Esophagus (tissue), 2 donors: ENCODE data around the gene AUTS2. TPM values are rescaled to one million over a fixed set of nuclear protein-coding genes. Genes with fewer than 3 reads are reported as not detected.

Source experiments
- H3K27ac ChIP-seq, 2 donors: one replicate each; pipeline ENCODE4 v1.5.1; 2013; ENCODE audit warnings: low read depth in 2 of 2, mild to moderate bottlenecking in 2 of 2, inconsistent platforms in 1 of 2, low read length in 1 of 2, moderate library complexity in 1 of 2
- H3K27me3 ChIP-seq, 2 donors: one replicate each; pipeline ENCODE4 v1.6.1; 2013; ENCODE audit warnings: low read length in 2 of 2, control low read depth in 1 of 2, mild to moderate bottlenecking in 1 of 2; ENCODE audit not compliant: insufficient read depth in 2 of 2, control insufficient read depth in 1 of 2
- H3K36me3 ChIP-seq, 2 donors: one replicate each; pipeline ENCODE4 v1.6.1; 2013; ENCODE audit warnings: low read length in 1 of 2; ENCODE audit not compliant: control insufficient read depth in 2 of 2, insufficient read depth in 2 of 2
- H3K4me1 ChIP-seq, 2 donors: one replicate each; pipeline ENCODE4 v1.6.1; 2013; ENCODE audit warnings: low read length in 1 of 2; ENCODE audit not compliant: control insufficient read depth in 2 of 2, insufficient read depth in 2 of 2
- H3K4me3 ChIP-seq, 2 donors: one replicate each; pipeline ENCODE4 v1.5.1; 2013; ENCODE audit warnings: low read length in 2 of 2, mild to moderate bottlenecking in 2 of 2, low read depth in 1 of 2, moderate library complexity in 1 of 2
- H3K9me3 ChIP-seq, 2 donors: one replicate each; pipeline ENCODE4 v1.6.1; 2013; ENCODE audit warnings: mild to moderate bottlenecking in 2 of 2, low read depth in 1 of 2, low read length in 1 of 2, moderate library complexity in 1 of 2; ENCODE audit not compliant: control insufficient read depth in 2 of 2, insufficient read depth in 1 of 2
- WGBS, 2 donors: extraction: QIAGEN DNeasy Blood & Tissue Kit; methylation state at CpG; one replicate each; pipeline ENCODE4 v1.1.7; 2013; 5-methylcytosine and 5-hydroxymethylcytosine counted together
- polyA plus RNA-seq, 2 donors: library from polyadenylated mRNA; stranded (reverse); fragments of 200-250 nt; gene quantifications; one replicate each; pipeline ENCODE4 v1.2.3, GENCODE V29; 2013
- donor health status: healthy with polysubstance abuse.
- donor health status: Bipolar disorder and iron deficiency.

Gene AUTS2
- polyA plus RNA-seq, 2 donors, result 8.3 to 15.6 TPM

DNA sequence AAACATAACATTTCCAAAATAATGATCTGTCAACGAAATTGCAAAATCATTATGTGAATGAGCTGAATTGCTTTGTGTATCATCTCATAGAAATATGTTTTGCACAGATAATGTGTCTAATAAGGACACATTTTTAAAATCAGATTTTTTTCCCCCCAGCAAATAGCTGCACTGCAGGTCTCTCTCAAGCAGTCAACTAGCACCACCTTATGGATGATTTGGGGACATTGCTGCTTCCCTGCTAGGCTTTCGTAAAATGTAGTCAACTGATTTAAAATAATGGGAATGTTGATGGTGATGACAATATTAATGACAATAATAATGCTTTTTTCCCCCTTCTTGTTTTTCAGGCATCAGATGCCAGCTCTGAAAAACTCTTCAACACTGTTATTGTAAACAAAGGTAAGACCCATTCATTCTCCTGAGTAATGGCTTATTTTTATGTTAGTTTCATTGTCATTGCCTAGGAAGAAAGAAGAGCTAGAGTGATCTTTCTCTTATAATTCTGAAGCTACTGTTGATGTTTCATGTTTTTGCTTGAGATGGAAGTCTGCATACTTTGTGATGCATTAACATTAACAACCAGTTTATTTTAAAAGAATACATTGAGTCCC is 1100.1 kb downstream of the AUTS2 start:
- Histone ChIP-seq H3K36me3 (no peaks in the 10 kb centered on the region), H3K27ac (no peak overlapping the region), H3K27me3 (no peaks in the 10 kb centered on the region), H3K9me3 (no peaks in the 10 kb centered on the region), H3K4me1 (peaks cover 0 to 7% of the 10 kb centered on the region in 2 donors), H3K4me3 (no peak overlapping the region)
- 12 to 14% methylated on average over 2 of the region's 2 CpGs for WGBS, 2 donors

DNA sequence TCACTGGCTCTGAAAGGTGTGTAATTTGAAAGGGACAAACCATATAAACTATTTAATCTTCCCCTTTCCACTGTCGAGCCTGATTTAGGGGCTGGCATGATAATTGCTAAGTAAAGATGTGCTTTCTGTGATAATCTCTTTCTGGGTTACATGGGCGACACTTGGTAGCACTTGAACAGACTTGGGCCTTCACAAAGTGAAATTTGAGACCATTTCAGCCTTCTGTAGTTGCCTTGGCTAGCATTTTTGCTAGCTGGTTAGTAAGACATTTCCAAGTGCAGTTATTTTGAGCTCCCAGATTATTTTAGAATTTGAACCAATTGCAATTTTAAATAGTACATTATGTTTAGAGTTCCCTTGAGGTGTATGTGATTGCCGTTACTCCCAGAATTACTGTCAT is 1101.0 kb downstream of the AUTS2 start:
- no peaks in the 10 kb centered on the region for H3K36me3 ChIP-seq
- WGBS, 2 donors, result 84 to 91% methylated on average over 3 of the region's 3 CpGs
- no peaks in the 10 kb centered on the region for H3K9me3 ChIP-seq
- peaks cover 0 to 7% of the 10 kb centered on the region in 2 donors for H3K4me1 ChIP-seq
- H3K4me3 ChIP-seq, result no peak overlapping the region
- H3K27me3 ChIP-seq, result no peaks in the 10 kb centered on the region
- no peak overlapping the region for H3K27ac ChIP-seq

DNA sequence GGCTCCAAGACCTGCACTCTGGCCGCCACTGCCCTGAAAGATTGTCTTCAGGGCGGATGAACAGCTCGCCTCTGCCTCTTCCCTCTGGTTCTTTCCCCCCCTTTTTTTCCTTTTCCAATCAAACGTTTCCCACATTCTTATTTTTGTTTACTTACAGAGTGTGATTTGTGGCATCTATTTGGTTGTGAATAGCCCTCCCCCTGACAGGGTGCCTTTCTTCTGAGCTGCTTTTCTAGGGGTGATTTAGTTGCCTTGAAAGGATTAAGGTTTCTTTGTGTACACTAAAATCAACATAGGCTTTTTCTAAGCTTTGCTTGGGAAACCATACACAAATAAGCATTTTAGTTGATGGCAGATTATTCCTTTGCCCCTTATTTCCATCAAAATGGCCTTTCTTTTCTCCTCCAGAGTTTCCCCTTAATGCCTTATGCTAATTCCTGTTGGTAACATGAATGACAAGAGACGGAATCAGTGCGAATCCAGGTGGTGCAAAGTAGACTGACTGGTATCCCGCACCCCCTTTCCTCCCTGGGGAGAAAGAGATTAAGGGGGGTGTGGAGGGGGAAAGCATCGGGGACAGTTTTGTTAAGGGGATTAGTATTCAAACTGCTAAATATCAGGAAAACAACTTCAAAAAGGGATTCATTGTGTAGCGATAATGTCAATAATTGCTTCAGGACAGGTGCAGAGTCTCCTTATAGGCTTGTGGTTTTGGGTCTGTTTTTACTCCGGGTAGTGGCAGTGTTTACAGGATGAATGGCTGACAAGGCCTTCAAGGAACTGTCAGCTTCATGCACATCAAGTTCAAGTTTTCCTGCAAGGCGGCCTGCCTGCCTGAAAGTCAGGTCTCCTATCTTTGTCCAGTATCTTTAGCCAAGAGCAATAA is 1102.0 kb downstream of the AUTS2 start:
- Histone ChIP-seq H3K9me3 (no peaks in the 10 kb centered on the region), H3K4me1 (peaks cover 0 to 7% of the 10 kb centered on the region in 2 donors), H3K27ac (no peak overlapping the region), H3K4me3 (no peak overlapping the region), H3K36me3 (no peaks in the 10 kb centered on the region), H3K27me3 (no peaks in the 10 kb centered on the region)
- WGBS, 2 donors, result 68 to 73% methylated on average over 11 of the region's 11 CpGs

- Histone ChIP-seq H3K4me1 (peaks cover 0 to 9% of the 10 kb centered on the region in 2 donors), H3K4me3 (no peak overlapping the region), H3K36me3 (no peaks in the 10 kb centered on the region), H3K27ac (no peak overlapping the region), H3K27me3 (no peaks in the 10 kb centered on the region), H3K9me3 (no peaks in the 10 kb centered on the region)
- 65% methylated on average over 6 of the region's 6 CpGs for WGBS, 2 donors
Observed at GRCh38 chr7:70700941-70701425, 1102.7 kb downstream of the AUTS2 start.

DNA sequence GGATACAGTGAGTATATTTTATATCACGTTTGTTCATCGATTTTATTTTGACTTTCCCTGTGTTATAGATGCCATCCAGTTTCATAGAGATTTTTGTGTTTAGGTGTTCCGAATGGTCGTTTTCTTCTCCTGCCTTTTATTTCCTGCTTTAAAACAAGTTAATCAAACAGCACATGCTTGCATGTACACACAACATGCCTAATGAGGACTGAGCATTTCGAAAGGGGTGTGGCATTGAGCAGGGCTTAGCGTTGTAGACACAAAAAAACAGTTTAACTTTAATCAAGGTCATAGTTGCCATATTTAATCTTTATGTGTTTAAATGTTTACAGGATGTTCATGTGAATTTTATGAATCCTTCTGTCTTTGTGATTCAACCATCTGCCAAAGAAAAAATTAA is 1103.2 kb downstream of the AUTS2 start:
- H3K27ac ChIP-seq, result no peak overlapping the region

DNA sequence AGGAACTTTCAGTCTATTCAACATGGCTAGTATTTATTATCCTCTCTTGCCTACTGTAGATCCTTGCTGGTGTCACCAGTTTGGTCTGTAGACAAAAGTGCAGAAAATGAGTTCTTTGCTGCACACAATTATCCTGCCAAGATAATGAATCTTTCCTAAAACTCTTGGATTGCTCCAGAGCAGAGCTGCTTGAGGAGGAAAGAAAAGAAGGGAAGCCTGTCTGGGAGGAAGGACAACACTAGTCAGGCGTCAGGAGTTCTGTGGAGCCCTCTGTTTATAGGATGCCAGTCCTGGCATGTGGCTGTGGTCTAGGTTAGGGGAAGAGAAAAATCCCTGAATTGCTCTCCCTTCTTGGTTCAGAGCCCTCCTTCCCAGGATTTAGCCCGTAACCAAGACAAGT is 1103.7 kb downstream of the AUTS2 start:
- no peak overlapping the region for H3K4me3 ChIP-seq
- no peaks in the 10 kb centered on the region for H3K9me3 ChIP-seq
- no peaks in the 10 kb centered on the region for H3K27me3 ChIP-seq
- 62 to 78% methylated on average over 2 of the region's 2 CpGs for WGBS, 2 donors
- no peaks in the 10 kb centered on the region for H3K36me3 ChIP-seq
- H3K27ac ChIP-seq, result no peak overlapping the region
- H3K4me1 ChIP-seq, result peaks cover 3 to 9% of the 10 kb centered on the region in 2 donors

More for the DNA sequence above, 1103.2 kb downstream of the AUTS2 start:
- no peaks in the 10 kb centered on the region for H3K27me3 ChIP-seq
- no peaks in the 10 kb centered on the region for H3K9me3 ChIP-seq
- peaks cover 3 to 9% of the 10 kb centered on the region in 2 donors for H3K4me1 ChIP-seq
- no peak overlapping the region for H3K4me3 ChIP-seq
- WGBS, 2 donors, result 52 to 60% methylated on average over 6 of the region's 6 CpGs
- no peaks in the 10 kb centered on the region for H3K36me3 ChIP-seq

- WGBS, 2 donors, result 92 to 97% methylated on average over 4 of the region's 4 CpGs
- peaks cover 3 to 9% of the 10 kb centered on the region in 2 donors for H3K4me1 ChIP-seq
Observed at GRCh38 chr7:70703785-70704184, 1105.5 kb downstream of the AUTS2 start.

DNA sequence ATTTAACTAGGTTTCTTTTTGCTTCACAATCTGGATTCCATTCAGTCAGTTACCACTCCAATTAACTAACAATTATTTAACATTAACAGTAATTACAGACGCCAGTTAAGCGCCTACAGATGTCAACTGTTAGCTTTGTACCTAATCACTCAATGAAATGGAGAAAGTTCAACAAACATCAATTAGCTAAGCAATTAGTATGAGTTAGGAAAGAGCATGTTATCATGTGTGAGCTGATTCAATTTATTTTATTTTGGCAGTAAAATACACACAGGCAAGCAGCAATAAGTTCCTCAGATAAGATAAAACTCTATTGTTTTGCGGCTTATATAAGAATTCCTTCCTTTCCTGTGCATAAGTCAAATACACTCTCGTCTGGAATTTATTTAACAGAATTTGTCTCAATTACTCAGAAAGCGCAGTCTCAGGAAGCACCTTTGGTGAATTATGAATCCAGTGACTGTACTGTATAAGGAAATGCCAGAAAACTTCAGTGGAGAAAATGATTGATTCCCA is 1106.6 kb downstream of the AUTS2 start:
- H3K4me1 ChIP-seq, result peaks cover 3 to 12% of the 10 kb centered on the region in 2 donors
- no peaks in the 10 kb centered on the region for H3K27me3 ChIP-seq
- no peak overlapping the region for H3K27ac ChIP-seq
- no peaks in the 10 kb centered on the region for H3K36me3 ChIP-seq
- no peak overlapping the region for H3K4me3 ChIP-seq
- no peaks in the 10 kb centered on the region for H3K9me3 ChIP-seq
- WGBS, 2 donors, result 40 to 55% methylated on average over 5 of the region's 5 CpGs

More at GRCh38 chr7:70703785-70704184, 1105.5 kb downstream of the AUTS2 start:
- H3K27me3 ChIP-seq, result no peaks in the 10 kb centered on the region
- H3K4me3 ChIP-seq, result no peak overlapping the region
- H3K36me3 ChIP-seq, result no peaks in the 10 kb centered on the region
- no peaks in the 10 kb centered on the region for H3K9me3 ChIP-seq
- no peak overlapping the region for H3K27ac ChIP-seq

- Histone ChIP-seq H3K4me3 (no peak overlapping the region), H3K9me3 (no peaks in the 10 kb centered on the region), H3K36me3 (no peaks in the 10 kb centered on the region), H3K27ac (no peak overlapping the region), H3K27me3 (no peaks in the 10 kb centered on the region), H3K4me1 (peaks cover 6 to 8% of the 10 kb centered on the region in 2 donors)
- WGBS, 2 donors, result 68 to 80% methylated on average over 4 of the region's 4 CpGs
Observed at GRCh38 chr7:70706204-70706603, 1107.9 kb downstream of the AUTS2 start.
